SK-N-MC (cell line): ENCODE measurements around the gene TTLL12.

Source experiments
- EZH2 ChIP-seq: fragments of 200-600 bp; sonication (generic); IDR thresholded peaks from one replicate; pipeline ENCODE4 v1.6.1; 2017; ENCODE audit warnings: antibody characterized with exemption
- POLR2AphosphoS5 ChIP-seq: IDR thresholded peaks from 2 replicates; pipeline ENCODE4 v1.6.1; 2012; ENCODE audit warnings: mild to moderate bottlenecking, low read depth, low read length, borderline replicate concordance

DNA sequence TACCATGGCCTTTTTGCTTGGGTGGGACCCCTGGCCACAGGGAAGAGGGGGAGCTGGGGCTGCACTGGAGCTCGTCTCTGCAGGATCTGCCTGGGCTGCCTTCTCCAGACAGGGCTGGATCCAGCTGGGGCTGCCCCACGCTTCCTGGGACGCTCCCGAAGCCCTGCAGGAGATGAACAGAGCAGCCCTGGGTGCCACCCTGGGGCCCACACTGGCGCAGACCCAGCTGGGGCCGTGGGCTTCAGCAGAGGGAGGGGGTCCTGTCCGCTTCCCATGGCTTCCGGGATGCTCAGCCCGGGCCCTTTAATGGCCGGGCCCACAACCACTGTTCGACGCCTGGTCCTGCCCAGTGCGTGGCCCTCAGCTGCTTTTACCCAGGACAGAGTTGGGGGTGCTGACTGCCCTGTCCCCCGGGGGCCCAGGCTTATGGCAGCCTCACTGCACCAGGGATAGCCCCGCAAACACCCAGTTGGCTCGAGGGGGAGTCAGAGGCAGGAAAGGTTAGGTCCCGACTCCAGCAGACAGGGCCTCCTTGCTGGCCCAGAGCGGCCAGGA lies 23.6 kb downstream of the TTLL12 start:
- no peak for TF ChIP-seq POLR2AphosphoS5
- no peak for TF ChIP-seq EZH2
